HG02870 (cell line): Measurements from ENCODE around the gene RETREG1.
A peak's percentile ranks its signal among the peaks of the same experiment; 100 is the strongest.
"Not testable (repeated sequence)": the region's sequence is repeated elsewhere in the genome, so short reads cannot be mapped to it uniquely, and the experiment has no call there.

ENCODE experiments used
- ATAC-seq: cut with Tn5 transposase; IDR thresholded peaks from one replicate; pipeline ENCODE4 v1.9.1; 2021; ENCODE audit warnings: mild to moderate bottlenecking, moderate library complexity; ENCODE audit not compliant: unreplicated experiment

Gene RETREG1

DNA sequence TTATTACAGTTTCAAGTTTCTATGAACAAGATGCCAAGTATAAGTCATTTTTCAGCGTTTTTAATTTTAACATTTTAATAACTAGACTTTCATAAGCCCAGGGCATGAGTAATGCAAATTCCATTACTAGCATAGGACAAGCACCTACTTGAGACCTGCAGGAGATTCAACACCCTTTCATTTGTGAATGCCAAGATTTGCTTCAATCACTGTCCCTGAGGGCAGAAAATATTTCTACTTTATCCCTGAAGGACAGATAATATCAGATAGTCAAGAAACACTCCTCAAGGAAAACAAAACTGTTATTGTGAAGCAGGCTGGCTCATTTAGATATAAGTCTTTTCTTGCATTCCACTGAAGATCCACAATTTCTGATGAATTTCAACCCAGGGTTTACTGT, 123.5 kb downstream of the RETREG1 start:
- ATAC-seq: no peak

DNA sequence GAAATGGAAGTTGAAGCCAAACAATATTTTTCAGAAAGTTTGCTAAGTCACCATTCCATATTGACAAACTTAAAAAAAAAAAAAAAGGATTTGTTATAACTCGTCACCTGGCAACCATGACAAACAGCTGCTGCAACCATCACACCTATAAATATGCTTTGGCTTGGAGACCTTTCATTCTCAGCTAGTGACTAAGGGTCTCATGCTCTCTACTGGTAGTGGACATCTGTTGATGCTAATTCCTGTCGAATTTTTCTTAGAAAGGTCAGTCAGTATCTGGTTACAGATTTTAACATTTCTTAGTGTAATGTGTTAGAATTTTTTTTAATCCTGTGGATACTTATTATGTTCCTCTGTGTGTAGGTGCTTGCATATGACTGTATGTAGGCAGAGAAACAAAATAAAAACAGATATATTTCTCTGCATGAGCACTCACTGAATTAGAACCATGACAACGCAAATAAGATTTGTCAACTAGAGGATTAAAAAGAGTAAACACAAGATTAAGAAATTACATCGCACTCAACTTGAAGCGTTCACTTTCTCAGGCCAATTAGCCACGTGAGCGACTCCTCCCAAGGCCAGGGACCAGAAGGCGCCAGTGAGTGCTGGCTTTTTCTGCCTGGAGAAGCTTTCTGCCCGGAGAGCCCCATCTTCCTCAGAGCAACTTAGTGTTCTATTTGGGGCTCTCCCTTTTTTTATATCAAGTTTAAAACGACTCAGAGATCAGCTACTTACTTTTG, 124.2 kb downstream of the RETREG1 start:
- no peak for ATAC-seq

DNA sequence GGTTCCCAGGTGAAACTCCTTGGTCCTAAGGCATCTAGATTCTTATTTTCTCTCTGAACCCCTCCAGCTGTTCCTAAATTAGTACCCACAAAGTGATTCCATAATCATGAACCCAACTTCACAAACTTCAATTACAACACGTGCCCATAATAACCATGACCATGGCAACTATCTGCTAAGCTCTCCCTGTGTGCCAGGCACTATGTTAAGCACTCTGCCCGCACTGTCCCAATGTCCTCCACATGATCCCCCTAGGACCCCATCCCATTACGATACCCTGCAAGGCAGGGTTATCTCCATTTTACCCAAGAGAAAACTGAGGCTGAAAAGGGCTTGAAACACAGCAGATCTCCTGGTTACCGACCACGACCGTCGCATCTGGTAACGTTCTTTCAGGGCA, 125.9 kb downstream of the RETREG1 start:
- ATAC-seq: no peak

DNA sequence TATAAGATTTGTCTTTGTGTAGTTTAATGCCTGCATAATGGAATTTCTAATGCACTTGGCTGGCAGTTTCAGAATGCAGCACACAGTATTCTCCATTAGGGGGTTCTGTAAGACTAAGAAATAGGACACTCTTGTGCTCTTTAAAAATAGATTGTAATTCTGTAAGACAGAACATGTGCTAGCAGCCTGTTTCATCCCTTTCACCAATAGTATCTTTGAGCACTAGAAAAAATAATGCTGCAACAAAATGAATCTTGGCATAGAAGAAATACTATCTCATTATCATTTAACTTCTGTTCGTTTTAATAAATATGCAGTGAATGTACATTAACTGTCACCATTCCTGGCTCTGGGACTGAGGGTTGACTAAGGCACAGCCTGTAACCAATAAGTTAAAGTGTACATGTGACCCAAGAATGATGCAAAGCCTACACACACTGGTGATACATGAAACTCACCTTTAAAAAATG, 127.4 kb downstream of the RETREG1 start:
- peak; percentile 78 for ATAC-seq

DNA sequence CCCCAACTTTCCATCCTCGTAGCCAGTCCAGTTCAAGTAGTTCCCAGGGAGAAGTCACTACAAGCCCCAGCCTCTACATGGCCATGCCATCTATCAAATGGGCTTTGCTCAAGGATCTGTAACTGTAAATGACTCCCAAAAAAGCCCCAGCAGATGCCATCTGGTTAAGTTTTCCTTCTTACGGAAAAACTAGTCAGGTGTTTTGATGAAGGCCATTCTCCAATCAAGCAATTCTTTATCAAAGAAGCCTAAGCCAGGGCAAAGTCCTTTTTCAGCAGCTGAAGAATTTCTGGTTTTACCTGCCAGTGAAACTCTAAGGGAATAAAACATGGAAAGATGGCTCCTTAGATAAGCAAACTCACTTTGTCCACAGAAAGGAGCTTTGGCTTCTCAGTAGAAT, 129.3 kb downstream of the RETREG1 start:
- ATAC-seq: no peak

DNA sequence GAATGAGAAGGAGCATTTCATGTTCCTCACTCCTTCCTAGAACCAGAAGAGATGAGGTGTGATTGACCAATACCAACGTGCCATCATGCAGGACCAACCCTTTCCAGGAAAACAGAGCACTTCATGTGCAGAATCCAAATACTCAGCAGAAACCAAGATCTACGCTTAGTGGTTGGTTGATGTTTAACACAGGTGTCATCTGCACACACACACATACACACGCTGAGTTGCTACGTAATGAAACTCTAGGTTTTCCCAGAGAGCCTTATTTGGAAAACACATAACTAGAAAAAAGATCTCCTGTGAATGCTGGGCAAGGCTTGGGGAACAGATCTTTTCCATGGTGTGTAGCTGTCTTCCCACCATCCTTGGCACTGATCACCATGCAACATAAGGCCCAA, 130.1 kb downstream of the RETREG1 start:
- ATAC-seq: no peak

DNA sequence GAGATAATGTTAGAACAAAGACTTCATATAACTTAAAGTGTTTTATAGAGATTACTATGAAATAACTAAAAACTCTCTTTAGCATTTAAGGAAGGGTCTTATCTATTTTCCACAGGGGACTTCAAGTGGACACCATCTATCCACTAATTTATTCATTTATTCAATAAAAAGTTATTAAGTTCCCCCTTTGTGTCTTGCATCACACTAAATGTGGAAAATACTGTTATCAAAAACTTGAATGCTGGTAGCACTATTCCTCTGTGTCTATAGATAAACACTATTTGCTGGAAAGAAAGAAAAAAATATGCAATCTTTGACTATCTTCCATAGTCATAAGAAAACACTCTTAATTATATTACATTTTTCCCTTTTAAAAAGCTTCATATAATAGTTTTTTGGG, 131.1 kb downstream of the RETREG1 start:
- no peak for ATAC-seq

DNA sequence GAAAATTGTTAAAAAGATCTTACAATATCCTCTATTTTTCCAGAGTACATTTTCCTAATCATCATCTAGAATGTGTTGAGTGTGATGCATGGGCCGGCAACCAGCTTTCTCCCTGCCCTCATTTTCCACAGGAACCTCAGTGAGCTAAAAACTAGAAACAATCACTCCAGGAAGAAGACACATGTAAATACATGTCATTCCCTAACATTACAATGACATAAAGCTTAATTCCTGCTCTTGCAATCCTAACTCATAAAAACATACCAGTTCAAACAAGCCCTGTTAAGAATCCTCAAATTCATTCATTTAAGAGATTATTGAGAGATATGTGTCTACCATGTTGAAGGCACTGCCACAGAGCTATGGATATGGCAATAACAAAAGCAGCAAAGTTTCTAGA, 132.7 kb downstream of the RETREG1 start:
- no peak for ATAC-seq

DNA sequence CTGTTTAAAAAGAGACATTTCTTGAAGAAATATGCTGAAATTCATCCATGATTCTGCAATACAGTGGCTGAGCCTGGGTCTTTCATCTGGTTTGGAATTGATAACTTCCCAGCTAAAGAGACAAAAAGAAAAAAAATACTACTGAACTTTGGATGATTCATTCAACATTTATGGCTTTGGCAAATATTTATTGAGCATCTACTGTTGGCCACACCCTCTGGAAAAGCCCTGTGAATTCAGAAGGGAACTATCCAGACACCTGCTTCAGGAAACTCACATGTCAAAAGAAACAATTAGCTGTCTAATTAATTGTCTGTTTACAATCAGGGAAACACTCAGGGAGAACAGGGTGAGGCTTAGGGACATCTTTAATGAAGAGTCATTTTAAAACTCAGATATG, 133.4 kb downstream of the RETREG1 start:
- ATAC-seq: no peak

DNA sequence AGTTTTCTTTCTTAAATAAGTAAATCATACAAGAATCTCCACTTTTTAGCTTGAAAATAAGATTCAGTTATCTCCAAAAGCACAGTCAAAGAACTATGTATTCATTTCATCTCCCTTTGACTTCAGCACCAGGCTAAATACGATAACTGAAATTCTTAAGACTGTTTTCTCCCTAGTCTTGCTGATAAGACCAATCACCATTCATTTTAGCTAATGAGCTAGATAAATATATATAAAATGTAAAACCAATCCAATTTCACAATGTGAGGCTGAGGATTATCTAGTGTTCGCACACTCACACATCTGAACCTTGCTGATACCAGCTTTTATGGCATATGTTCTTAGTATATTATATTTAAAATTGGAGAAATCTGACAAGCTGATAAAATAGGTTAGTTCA, 133.9 kb downstream of the RETREG1 start:
- no peak for ATAC-seq

DNA sequence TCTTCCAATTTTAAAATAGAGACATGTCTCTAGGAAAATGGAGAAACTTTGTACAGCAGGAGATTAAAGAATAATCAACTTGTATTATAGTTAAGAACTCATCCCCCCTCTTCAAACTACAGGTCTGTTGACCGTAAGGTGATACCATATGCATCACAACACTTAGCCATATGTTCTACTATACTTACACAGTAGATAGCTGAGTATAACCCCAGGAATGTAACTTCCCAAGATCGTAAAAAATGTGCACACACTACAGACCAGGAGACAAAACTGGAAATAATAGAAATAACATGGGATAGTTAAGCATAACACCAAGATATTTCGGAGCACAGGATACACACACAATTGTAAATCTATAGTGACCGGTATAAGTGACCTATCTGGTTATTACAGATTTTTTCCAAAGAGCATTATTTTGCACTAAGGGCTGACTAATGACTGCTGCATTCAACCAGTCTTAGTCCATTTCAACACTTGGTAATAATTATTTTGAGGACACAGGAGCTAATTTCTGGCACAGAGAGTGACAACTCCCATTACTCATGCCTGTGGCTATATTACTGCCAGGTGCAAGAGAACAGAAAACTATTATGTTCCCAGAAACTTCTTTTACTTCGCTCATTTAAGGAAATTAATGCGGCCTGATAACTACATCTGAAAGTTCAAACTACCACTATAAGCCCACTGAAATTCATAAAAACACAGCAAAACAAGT, 135.8 kb downstream of the RETREG1 start:
- ATAC-seq: no peak

DNA sequence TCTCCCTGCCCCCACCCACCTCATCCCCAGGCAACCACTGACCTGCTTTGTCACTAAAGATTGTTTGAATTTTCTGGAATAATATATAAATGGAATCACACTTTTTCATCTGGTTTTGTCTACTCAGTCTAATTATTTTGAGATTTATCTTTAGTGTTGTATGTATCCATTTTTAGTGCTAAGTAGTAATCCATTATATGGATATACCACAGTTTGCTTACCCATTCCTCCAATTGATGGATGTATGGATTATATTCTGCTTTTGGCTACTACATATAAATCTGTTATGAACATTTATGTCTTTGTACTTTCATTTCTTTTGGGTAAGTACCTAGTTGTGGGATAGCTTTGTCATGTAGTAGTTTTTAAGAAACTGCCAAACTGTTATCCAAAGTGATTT, 136.7 kb downstream of the RETREG1 start:
- ATAC-seq: no peak

DNA sequence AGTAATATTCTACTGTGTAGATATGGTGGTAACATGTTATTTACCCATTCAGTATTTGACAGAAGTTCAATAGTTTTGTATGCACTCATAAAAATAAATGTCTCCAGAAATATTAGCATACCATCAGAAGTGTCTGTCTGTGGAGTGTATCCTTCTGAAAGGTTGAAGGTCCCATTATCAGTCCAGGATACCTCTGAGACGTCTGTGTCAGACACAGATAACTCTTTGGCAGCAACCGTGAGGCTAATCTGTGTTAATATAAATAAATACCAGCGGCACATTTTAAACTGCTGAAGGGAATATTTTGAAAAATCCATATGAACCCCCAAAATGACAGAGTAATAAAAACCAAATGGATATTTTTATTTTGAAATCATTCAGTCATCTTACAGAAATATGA, 139.3 kb downstream of the RETREG1 start:
- ATAC-seq: no peak

DNA sequence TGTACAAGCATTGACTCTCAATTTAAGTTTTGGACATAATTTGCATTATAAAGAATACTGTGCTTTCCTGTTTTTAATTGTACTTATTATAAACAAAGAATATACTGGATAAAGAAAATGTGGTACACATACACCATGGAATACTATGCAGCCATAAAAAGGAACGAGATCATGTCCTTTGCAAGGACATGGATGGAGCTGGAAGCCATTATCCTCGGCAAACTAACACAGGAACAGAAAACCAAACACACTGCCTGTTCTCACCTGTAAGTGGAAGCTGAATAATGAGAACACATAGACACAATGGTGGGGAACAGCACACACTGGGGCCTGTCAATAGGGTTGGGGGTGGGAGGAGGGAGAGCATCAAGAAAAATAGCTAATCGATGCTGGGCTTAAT, 140.4 kb downstream of the RETREG1 start:
- not testable (repeated sequence) for ATAC-seq

DNA sequence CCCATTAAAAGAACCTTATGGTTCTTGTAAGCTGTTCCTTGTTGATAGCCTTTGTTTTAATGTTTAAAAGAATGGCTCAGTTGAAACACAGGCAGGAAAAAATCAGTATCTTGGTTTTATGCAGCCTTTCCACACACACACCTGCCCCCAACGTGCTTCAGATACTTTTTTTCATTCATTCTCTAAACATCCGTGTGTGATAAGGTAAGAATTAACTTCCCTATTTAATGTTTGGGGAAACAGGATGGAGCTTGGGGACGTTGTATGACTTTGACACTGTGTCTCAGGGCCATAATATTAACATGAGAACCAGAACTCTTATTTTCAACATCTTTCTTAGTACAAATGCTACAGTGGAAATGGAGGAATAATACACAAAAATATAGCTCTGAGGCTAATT, 145.4 kb downstream of the RETREG1 start:
- no peak for ATAC-seq

DNA sequence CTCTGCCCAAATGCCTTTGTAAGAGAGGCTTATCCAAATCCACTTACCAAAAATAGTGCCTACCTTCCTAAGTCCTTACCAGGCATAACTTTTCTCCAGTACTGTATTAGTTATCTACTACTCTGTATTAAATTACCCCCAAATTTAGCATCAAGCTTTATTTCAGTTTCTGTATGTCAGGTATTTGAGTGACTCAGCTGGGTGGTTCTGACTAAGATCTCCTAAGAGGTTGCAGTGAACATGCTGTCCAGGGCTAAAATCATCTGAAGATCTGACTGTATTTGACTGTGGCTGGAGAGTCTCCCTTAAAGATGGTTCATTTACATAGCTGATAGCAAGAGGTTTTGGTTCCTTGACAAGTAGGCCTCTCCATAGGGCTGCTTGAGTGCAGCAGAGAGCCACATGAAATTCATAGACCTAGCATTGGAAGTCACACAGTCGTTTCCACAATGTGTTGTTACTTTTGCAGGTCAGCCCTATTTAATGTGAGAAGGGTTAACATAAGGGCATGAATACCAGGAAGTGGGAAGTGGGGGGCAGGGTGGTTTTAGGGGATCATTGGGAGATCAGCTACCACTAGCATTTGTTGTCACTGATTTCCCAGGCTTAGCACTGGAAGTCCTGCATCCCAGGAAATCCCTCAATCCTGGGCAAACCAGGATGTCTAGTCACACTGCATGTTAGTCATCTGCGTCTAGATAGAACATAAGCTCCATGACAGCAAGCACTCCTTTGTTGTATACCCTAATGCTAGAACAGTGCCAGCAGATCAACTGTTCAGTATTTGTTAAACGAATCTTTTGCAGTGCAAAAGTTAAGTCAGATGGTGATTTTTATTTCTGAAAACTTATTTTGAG, 149.2 kb downstream of the RETREG1 start:
- peak; percentile 83 for ATAC-seq

DNA sequence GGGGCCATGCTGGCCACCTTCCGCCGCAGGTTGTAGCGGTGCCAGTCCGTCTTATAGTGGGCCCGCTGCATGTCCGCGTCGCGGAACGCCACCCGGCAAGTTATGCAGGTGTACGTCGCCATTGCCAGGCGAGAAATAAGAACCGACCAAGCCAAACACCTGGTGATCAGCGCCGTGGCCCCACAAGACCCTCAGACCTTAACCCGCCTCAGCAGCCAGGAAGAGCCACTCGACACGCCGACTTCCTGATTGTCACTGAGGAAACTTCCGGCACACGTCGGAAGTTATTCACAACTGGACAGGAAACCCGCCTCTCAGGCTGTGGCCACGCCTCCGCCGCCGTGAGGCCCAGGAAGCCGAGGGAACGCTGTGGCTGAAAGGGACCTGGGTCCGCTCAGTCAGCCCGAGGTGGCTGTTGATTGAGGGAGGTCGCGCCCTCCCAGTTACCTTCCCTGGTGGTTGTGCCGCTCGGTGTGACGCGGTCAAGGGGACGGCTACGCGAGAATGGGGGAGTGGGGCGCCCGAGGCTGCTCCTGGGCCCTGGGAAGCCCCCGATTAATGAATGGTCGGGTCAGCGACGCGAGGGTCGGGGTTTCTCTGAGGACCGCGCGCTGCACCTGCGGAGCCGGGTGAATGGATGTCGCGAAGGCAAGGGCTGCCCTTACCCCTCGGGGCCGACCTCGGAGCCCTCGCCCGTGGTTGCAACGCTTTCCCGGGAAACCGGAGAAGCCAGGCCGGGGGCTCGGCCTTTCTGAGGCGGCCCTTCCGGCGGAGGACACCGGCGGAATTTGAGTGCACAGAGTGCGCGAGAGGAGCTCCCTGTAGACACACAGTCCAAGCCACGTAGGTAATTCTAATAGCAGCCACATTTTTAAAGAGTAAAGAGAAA, 151.0 kb downstream of the RETREG1 start, which contains the start of gene ZNF622:
Gene ZNF622, minus strand, starts transcription at position 257 of the 889 bp plus-strand sequence. Its CDS starts 135 bp downstream, at position 122.
- ATAC-seq: peak; percentile 64

DNA sequence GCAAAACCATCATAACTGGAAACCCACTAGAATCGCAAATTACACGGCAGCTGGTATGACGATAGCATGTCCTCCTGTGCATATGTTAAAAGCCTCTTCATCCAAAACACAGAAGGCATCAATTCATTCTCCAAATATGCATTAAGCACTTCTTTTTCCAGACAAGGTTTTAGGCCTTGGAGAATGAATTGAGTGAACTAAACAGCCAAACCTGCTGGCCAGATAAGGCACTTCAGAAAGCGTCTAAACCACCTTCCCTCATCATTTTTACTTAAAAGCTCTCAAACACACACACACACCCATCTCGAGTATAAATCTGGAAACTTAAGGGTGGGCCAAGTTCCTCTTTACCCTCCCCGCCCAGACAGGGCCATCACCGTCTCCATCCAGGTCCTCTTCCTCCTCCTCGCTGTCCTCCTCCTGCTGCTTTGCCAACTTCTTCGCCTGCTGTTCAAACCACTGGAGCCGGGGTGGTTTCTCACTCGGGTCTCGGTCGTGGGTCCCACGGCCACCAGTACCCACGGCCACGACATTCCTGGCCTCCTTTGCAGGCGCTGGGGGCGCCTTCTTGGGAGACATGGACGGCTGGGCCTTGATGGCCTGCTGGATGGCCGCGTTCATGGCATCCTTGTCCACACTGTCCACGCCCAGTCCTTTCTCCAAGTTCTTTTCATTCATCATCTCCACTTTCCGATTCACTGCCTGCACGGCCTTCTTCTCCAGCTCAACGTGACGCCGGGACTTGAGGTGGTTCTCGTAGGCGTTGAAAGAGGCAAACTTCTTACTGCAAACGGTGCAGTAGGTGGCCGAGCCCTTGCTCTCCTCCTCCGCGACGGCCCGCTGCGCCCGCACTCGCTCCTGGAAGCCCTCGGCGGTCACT, 151.9 kb downstream of the RETREG1 start:
- no peak for ATAC-seq

DNA sequence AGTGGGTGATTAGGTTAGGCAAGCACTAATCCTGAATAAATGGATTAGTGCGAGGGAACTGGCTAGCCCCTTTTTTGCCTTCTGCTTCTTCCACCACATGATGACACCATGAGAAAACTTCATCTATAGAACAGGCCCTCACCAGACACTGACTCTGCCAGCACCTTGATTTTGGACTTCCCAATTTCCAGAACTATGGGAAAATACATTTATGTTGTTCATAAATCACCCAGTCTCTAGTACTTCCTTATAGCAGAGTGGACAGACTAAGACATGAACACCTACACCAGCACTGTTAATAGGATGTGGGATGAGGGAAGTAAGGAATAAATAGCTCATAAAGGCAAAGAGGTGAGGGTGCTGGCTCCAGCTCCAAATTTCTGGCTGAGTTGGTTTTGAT, 152.6 kb downstream of the RETREG1 start:
- no peak for ATAC-seq
